ENCODE data around the gene S1PR5. TPM values are rescaled to one million over a fixed set of nuclear protein-coding genes. Genes with fewer than 3 reads are reported as not detected.
A peak's percentile ranks its signal among the peaks of the same experiment; 100 is the strongest.
"Not testable (repeated sequence)": the region's sequence is repeated elsewhere in the genome, so short reads cannot be mapped to it uniquely, and the experiment has no call there.

S1PR5 gene, protein sequence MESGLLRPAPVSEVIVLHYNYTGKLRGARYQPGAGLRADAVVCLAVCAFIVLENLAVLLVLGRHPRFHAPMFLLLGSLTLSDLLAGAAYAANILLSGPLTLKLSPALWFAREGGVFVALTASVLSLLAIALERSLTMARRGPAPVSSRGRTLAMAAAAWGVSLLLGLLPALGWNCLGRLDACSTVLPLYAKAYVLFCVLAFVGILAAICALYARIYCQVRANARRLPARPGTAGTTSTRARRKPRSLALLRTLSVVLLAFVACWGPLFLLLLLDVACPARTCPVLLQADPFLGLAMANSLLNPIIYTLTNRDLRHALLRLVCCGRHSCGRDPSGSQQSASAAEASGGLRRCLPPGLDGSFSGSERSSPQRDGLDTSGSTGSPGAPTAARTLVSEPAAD
- polyA plus RNA-seq (ENCODE audit: insufficient read length) = 0.57 TPM
- long read RNA-seq, donor 1, partial matches to known transcripts = 0 of 1 reads
- long read RNA-seq, donor 1, other reads (novel, unspliced or antisense) = 0 of 1 reads
- long read RNA-seq, donor 2, partial matches to known transcripts = 0 of 1 reads
- long read RNA-seq, donor 2, other reads (novel, unspliced or antisense) = 0 of 1 reads
- long read RNA-seq, donor 3 = 0 reads
- long read RNA-seq, donor 4 = 0 reads
- long read RNA-seq, donor 5, partial matches to known transcripts = 0 of 2 reads
- long read RNA-seq, donor 5, other reads (novel, unspliced or antisense) = 0 of 2 reads
- long read RNA-seq, donor 6 = 0 reads
- long read RNA-seq, donor 7, partial matches to known transcripts = 0 of 1 reads
- long read RNA-seq, donor 7, other reads (novel, unspliced or antisense) = 0 of 1 reads
- long read RNA-seq, donor 8, partial matches to known transcripts = 0 of 1 reads
- long read RNA-seq, donor 8, other reads (novel, unspliced or antisense) = 0 of 1 reads

DNA sequence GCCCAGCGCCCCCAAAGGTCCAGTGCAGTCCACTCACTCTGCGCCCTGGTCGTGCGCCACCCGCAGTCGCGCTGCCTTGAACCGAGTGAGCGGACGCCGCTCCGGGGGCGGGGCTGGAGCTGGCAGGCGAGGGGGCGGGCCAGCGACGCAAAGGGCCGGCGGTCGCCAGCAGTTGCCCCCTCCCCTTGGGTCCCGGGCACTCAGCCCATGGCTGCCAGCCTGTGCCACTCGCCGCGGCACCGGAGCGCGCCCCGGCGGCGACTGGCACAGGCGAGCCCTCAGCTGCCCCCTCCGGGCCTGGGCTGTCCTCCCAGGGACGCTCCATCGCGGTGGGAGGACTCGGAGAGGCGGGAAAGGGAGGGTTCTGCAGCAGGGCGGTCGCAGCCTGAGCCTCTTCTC, at the start of gene S1PR5:
Gene S1PR5, minus strand, starts transcription at position 87 of the 399 bp plus-strand sequence. CDS start 2,436 bp downstream, outside the sequence.
- no peak for DNase-seq

GRCh38 chr19:10566658-10567410, 49.6 kb upstream of the S1PR5 start:
- DNase-seq = no peak

- no peak for DNase-seq
These were observed 49.1 kb upstream of the S1PR5 start for GRCh38 chr19:10566408-10566657.

DNA sequence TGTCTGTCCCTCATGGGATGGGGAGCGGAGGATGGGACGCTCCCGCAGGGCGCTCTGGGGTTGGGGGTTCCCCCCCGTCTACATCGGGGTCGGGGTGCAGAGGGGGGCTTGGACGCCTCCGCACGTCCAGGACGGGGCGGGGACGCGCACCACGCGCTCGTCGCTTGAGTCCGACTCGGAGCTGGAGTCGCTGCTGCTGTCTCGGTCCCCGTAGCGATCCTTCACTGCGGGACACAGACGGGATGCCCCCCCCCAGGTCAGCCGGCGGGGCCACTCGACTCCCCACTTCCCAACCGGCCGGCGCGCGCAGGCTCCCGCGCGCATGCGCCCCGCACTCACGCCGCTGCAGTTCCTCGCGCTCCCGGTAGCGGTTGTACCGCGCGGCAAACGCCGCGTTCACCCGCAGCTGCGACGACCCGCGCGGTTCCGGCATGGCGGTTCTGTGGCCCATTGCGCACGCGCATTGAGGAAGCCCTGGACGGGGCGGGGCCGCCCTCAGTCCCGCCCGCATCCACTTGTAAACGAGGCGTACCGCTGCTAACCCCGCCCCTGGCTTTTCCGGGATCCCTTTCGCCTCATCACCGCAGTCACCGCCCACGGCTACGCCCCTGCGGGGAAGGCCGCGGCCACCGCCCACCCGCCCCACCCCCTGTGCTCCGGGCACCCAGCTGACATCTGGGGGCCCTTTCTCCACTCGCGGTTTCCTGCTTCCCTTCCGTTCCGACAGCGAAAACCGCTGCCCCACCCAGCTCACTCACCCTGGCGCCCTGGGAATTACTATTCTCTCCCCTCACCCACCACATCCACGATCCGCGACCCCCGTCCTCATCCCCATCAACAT, 48.5 kb upstream of the S1PR5 start, which contains the start of gene KRI1:
Gene KRI1, minus strand, starts transcription at position 444 of the 841 bp plus-strand sequence. Its CDS starts 11 bp downstream, at position 433.
- peak; percentile 94 for DNase-seq

- peak; percentile 31 for DNase-seq
These were observed 47.9 kb upstream of the S1PR5 start for GRCh38 chr19:10565028-10565566.

DNA sequence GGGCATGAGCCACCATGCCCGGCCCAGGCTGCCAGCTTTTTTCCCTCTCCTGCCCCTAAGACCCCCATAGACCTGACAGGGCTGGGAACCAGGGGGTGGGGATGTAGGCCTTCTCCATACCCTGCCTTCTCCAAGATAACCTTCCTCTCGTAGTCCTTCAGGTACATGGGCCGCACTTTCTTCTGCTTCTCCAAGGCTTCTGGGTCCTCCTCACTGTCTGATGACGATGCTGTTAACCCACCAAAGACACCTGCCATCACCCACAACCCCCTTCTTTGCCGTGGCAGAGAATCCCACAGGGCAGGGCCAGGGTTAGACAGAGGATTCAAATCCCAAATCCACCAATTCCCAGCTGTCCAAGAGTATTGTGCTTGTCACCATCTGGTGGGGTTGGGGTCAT, 45.4 kb upstream of the S1PR5 start:
- DNase-seq = no peak

- DNase-seq = no peak
These were observed 42.9 kb upstream of the S1PR5 start for GRCh38 chr19:10560154-10560553.

GRCh38 chr19:10557603-10558197, 40.5 kb upstream of the S1PR5 start:
- no peak for DNase-seq

- DNase-seq = no peak
These were observed 38.3 kb upstream of the S1PR5 start for GRCh38 chr19:10555610-10555973.

DNA sequence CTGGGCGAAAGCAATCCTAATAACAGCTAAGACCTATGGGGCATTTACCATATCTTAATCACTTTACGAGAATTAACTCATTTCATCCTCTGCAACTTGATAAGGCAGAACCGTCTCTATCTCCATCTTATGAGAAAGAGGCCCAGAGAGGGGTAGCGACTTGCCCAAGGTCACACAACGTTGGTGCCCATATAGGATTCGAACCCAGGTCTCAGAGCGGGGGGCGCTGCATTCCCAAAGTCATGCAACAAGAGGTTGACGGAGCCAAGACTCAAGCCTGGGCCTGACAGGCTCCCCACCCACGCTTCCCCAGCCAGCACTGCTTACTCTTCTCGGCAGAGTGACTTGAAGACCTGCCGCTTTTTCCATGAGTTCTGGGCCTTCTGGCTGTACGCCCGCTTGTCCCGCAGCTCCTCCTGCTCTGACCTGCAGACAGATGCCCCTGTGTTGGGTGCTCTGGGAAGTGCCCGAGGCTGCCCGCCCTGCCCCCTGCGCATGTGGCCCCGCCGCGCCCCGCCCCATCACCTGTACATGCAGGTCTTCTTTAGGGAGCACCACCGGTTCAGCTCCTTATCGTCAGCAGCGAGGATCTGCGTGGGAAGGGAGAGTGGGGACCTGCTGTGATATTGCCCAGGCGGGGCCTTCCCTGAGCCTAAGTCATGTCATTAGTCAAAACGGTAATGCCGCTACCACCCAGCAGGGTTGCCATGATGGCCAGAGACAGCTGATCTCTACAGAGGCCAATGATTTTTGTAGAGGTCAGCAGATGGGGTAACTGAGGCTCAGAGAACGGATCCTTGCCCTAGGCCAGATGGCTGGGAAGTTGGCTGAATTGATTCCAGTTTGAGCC, 37.7 kb upstream of the S1PR5 start:
- no peak for DNase-seq

GRCh38 chr19:10553943-10554381, 36.7 kb upstream of the S1PR5 start:
- no peak for DNase-seq

- no peak for DNase-seq
These were observed 35.9 kb upstream of the S1PR5 start for GRCh38 chr19:10553087-10553667.

DNA sequence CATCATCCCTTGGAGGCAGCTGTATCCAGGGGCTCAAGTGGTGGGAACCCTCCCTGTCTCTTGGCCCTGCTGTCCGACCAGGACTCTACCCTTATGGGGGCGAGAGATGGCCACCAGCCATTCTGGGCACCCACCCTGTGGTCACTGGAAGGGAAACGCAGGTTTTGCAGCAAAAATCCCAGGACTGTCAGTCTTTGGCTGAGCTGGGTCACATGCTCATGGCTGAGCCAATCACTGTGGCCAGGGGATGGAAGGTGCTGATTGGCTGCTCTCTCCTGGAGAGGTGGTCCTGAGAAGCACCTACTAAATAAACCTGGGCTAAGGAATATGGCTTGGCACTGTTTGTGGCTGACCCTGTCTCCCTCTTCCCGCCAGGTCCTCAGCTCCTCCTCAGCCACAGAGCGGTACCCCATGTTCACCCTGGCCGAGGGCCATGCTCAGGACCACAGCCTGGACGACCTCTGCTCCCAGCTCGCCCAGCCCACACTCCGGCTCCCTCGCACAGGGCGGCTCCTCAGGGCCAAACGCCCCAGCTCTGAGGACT, 35.3 kb upstream of the S1PR5 start:
- no peak for DNase-seq

GRCh38 chr19:10551698-10552301, 34.6 kb upstream of the S1PR5 start:
- no peak for DNase-seq

DNA sequence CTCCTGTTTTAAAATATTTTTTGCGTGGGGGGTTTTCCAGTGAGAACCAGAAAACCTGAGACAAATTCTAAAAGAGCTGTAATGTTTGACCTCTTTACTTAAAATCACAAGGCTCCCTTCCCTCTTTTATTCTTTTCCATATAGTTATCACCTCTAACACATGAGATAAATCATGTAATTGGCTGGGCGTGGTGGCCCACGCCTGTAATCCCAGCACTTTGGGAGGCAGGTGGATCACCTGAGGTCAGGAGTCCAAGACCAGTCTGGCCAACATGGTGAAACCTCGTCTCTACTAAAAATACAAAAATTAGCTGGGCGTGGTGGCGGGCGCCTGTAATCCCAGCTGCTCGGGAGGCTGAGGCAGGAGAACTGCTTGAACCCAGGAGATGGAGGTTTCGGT, 33.8 kb upstream of the S1PR5 start:
- DNase-seq = not testable (repeated sequence)

DNA sequence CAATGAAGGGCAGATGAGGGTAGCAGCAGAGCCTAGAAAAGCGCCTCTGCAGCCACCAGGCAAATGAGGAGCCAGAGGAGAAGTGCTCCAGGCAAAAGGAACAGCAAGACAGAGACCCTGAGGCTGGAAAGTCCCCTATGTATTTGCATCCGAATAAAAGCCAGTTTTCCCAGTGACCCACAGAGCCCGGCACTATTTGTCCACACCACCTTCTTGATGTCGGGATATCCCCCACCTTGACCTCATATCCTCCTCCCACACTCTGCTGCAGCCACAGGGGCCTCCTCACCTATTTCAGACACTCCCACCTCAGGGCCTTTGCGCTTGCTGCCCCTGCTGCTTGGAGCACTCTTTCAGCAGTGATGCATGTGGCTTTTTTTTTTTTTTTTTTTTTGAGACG, 33.1 kb upstream of the S1PR5 start:
- DNase-seq = no peak

- no peak for DNase-seq
These were observed 32.5 kb upstream of the S1PR5 start for GRCh38 chr19:10549733-10550132.

- no peak for DNase-seq
These were observed 31.6 kb upstream of the S1PR5 start for GRCh38 chr19:10548746-10549276.
